GM23248 (cell line): ENCODE results near the gene GRK2. TPM values are rescaled to one million over a fixed set of nuclear protein-coding genes. Genes with fewer than 3 reads are reported as not detected.

Source experiments
- DNase-seq: peaks from one replicate; pipeline ENCODE4 v3.0.0-alpha.2; 2015
- H2AFZ ChIP-seq: fragments of 200-600 bp; sonication (generic); 2 replicates; pipeline ENCODE4 v1.6.1; 2016; ENCODE audit warnings: antibody characterized with exemption
- H3F3A ChIP-seq: fragments of 200-600 bp; sonication (generic); 2 replicates; pipeline ENCODE4 v1.6.1; 2016; ENCODE audit warnings: mild to moderate bottlenecking, antibody characterized with exemption, mixed run types; ENCODE audit not compliant: insufficient read depth
- H3K27ac ChIP-seq: fragments of 200-600 bp; sonication (generic); 2 replicates; pipeline ENCODE4 v1.5.1; 2016; ENCODE audit warnings: mild to moderate bottlenecking
- H3K27me3 ChIP-seq: fragments of 200-600 bp; sonication (generic); replicated peaks from 2 replicates; pipeline ENCODE4 v1.6.1; 2016; ENCODE audit warnings: mild to moderate bottlenecking; ENCODE audit not compliant: insufficient read depth
- H3K36me3 ChIP-seq: fragments of 200-600 bp; sonication (generic); 2 replicates; pipeline ENCODE4 v1.6.1; 2016; ENCODE audit warnings: low read depth, mild to moderate bottlenecking
- H3K4me1 ChIP-seq: fragments of 200-600 bp; sonication (generic); 2 replicates; pipeline ENCODE4 v1.6.1; 2016; ENCODE audit warnings: mild to moderate bottlenecking; ENCODE audit not compliant: insufficient read depth
- H3K4me2 ChIP-seq: fragments of 200-600 bp; sonication (generic); one replicate; pipeline ENCODE4 v1.6.1; 2016; ENCODE audit warnings: mild to moderate bottlenecking; ENCODE audit not compliant: unreplicated experiment
- H3K4me3 ChIP-seq: fragments of 200-600 bp; sonication (generic); 2 replicates; pipeline ENCODE4 v1.5.1; 2016; ENCODE audit warnings: mild to moderate bottlenecking
- H3K79me2 ChIP-seq: fragments of 200-600 bp; sonication (generic); 2 replicates; pipeline ENCODE4 v1.6.1; 2016; ENCODE audit warnings: mild to moderate bottlenecking; ENCODE audit not compliant: insufficient read depth
- H3K9ac ChIP-seq: fragments of 200-600 bp; sonication (generic); 2 replicates; pipeline ENCODE4 v1.6.1; 2016; ENCODE audit warnings: mild to moderate bottlenecking
- H3K9me2 ChIP-seq: fragments of 200-600 bp; sonication (generic); 2 replicates; pipeline ENCODE4 v1.6.1; 2016; ENCODE audit warnings: mixed run types, mild to moderate bottlenecking, moderate library complexity; ENCODE audit not compliant: insufficient read depth
- H3K9me3 ChIP-seq: fragments of 200-600 bp; sonication (generic); one replicate; pipeline ENCODE4 v1.6.1; 2017; ENCODE audit warnings: low read depth
- H4K20me1 ChIP-seq: fragments of 200-600 bp; sonication (generic); 2 replicates; pipeline ENCODE4 v1.6.0; 2016; ENCODE audit not compliant: insufficient read depth
- EZH2 ChIP-seq: fragments of 200-600 bp; sonication (generic); IDR thresholded peaks from 2 replicates; pipeline ENCODE4 v1.6.1; 2018; ENCODE audit warnings: antibody characterized with exemption, mild to moderate bottlenecking; ENCODE audit not compliant: insufficient read depth, poor library complexity, severe bottlenecking
- EZH2phosphoT487 ChIP-seq: fragments of 200-600 bp; sonication (generic); IDR thresholded peaks from 2 replicates; pipeline ENCODE4 v1.6.1; 2018; ENCODE audit warnings: antibody characterized with exemption, moderate library complexity, mild to moderate bottlenecking, low read depth; ENCODE audit not compliant: insufficient read depth
- WGBS, 2 experiments: methylation state at CpG; one replicate each; pipeline ENCODE4 v1.1.6; 2015 to 2017; ENCODE audit warnings: low lambda C conversion rate in 2 of 2, low coverage in 1 of 2; ENCODE audit errors: missing lambda C conversion rate in 2 of 2; 5-methylcytosine and 5-hydroxymethylcytosine counted together
- in situ Hi-C: fragments of 300-500 bp; cut with MboI; formaldehyde crosslinking; loops from 2 replicates; pipeline ENCODE4 v1.15.0; 2020
- polyA plus RNA-seq: library from polyadenylated mRNA; unstranded; fragments of >200 nt; fragmentation: Nextera tagmentation; extraction: Ambion mirVana; gene quantifications from 2 replicates; pipeline ENCODE4 v1.2.1, GENCODE V29; 2016
- total RNA-seq: library from RNA; depleted of rRNA; stranded (reverse); fragments of >200 nt; shearing (Covaris generic); gene quantifications from 2 replicates; pipeline ENCODE4 v1.2.3, GENCODE V29; 2014

The GRK2 gene
- total and polyA plus RNA-seq, 2 experiments from 2014 or later: 7.8 to 43.0 TPM

DNA sequence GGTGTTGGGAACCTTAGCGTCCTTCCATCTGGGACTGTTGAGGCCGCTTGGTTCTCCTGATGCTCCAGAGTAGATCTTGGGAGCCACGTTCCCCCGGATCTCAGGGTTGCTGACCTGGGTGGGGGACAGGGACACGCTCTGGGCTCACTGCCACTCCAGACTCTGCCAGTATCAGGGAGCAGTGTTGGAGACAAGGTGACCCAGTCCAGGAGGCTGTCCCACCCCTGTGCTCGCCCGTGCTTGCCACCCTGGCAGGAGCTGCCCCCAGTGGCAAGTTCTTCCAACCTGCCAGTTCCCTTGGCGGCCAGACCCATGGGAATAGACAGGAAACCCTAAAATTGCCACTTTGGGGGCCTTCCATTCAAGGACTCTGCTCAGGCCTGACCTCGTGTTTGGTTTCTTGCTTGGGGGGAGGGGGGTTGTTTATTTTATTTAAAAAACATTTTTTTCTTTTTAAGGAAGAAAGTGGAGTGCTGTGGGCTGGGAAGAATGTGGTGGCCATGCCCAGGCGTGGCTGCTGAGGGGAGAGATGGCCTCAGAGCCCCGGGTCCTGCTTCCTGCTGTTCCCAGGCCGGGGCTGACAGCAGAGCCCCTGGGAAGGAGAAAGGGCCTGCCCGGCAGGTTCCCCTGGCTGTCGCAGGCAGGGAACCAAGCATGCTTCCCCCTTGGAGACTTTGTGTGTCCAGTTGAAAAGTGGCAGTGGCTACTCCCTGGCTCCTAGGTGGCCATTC is 7.2 kb downstream of the GRK2 start:
- in situ Hi-C loops: no loop called here
- H3K27ac ChIP-seq: no peak overlapping the region

GRCh38 chr11:67274768-67275605 is 8.7 kb downstream of the GRK2 start:
- WGBS, 2 experiments: 80 to 81% methylated on average over 30 to 34 of the region's 35 CpGs
- TF ChIP-seq EZH2phosphoT487 (no peak), EZH2 (no peak)
- no peaks in the 10 kb centered on the region for H4K20me1 ChIP-seq
- H2AFZ ChIP-seq: no peak overlapping the region
- H3K36me3 ChIP-seq: no peaks in the 10 kb centered on the region
- no peaks in the 10 kb centered on the region for H3K9me3 ChIP-seq
- H3K4me1 ChIP-seq: peaks cover 17% of the 10 kb centered on the region
- H3F3A ChIP-seq: peaks cover 15% of the 10 kb centered on the region; the same call in 1 of the 2 replicates
- no peak overlapping the region for H3K27ac ChIP-seq
- in situ Hi-C loops: no loop called here
- H3K9me2 ChIP-seq: no peaks in the 10 kb centered on the region
- H3K4me2 ChIP-seq: no peak overlapping the region
- H3K4me3 ChIP-seq: no peak overlapping the region
- no peak for DNase-seq
- peaks cover 92% of the 10 kb centered on the region for H3K79me2 ChIP-seq
- H3K9ac ChIP-seq: no peak overlapping the region
- H3K27me3 ChIP-seq: no peaks in the 10 kb centered on the region

More for the DNA sequence above, 7.2 kb downstream of the GRK2 start:
- H3K27me3 ChIP-seq: no peaks in the 10 kb centered on the region
- H3K4me1 ChIP-seq: peaks cover 24% of the 10 kb centered on the region
- peaks cover 15% of the 10 kb centered on the region; the same call in 1 of the 2 replicates for H3F3A ChIP-seq
- H3K9me2 ChIP-seq: no peaks in the 10 kb centered on the region
- H3K4me3 ChIP-seq: no peak overlapping the region
- H3K9ac ChIP-seq: no peak overlapping the region
- H3K9me3 ChIP-seq: no peaks in the 10 kb centered on the region
- no peak overlapping the region for H2AFZ ChIP-seq
- DNase-seq: no peak
- no peak for TF ChIP-seq EZH2
- TF ChIP-seq EZH2phosphoT487: no peak
- WGBS, 2 experiments: 68% methylated on average over 12 to 14 of the region's 14 CpGs
- H3K4me2 ChIP-seq: no peak overlapping the region
- H3K36me3 ChIP-seq: no peaks in the 10 kb centered on the region
- no peaks in the 10 kb centered on the region for H4K20me1 ChIP-seq
- H3K79me2 ChIP-seq: peaks cover 98% of the 10 kb centered on the region

- H3K9ac ChIP-seq: no peak overlapping the region
- DNase-seq: no peak
- no peak overlapping the region for H3K27ac ChIP-seq
- no peaks in the 10 kb centered on the region for H3K36me3 ChIP-seq
- no peak overlapping the region for H3K4me2 ChIP-seq
- WGBS, 2 experiments: 89 to 92% methylated on average over 16 to 17 of the region's 17 CpGs
- H3K4me1 ChIP-seq: peaks cover 13% of the 10 kb centered on the region
- H4K20me1 ChIP-seq: no peaks in the 10 kb centered on the region
- TF ChIP-seq EZH2 (no peak), EZH2phosphoT487 (no peak)
- H3K4me3 ChIP-seq: no peak overlapping the region
- no peaks in the 10 kb centered on the region for H3K27me3 ChIP-seq
- H3F3A ChIP-seq: peaks cover 12% of the 10 kb centered on the region; the same call in 1 of the 2 replicates
- H3K9me3 ChIP-seq: no peaks in the 10 kb centered on the region
- in situ Hi-C loops: no loop called here
- H3K79me2 ChIP-seq: peaks cover 84% of the 10 kb centered on the region
- H3K9me2 ChIP-seq: no peaks in the 10 kb centered on the region
- no peak overlapping the region for H2AFZ ChIP-seq
These were observed 9.5 kb downstream of the GRK2 start for GRCh38 chr11:67275606-67276409.

DNA sequence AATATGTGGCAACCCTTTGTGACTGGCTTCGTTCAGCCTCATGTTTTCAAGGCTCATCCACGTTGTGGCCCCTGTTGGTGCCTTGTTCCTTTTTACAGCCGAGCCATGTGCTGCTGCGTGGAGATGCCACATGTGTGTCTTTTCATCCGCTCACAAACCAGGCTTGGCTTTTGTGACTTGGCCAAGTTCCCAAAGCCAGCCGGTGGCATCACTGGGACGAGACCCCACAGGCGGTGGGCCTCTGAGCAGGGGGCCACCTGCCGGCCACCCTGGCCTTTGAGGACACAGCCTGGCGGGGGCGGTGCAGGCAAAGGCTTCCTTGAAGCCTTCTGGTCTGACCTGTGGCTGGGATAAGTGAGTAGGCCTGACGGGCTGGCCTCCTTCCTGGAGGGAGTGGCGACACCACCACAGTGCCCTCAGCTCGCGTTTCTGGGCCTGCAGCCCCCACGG is 10.5 kb downstream of the GRK2 start:
- 12 to 20% methylated on average over 16 of the region's 16 CpGs for WGBS, 2 experiments
- Histone ChIP-seq H3K9ac (peak overlapping the region; percentile 83), H3K27ac (peak overlapping the region; percentile 87), H3K4me2 (peak overlapping the region; percentile 94), H3K79me2 (peaks cover 74% of the 10 kb centered on the region), H3K4me1 (peaks cover 13% of the 10 kb centered on the region), H4K20me1 (no peaks in the 10 kb centered on the region), H3K9me2 (no peaks in the 10 kb centered on the region), H3K27me3 (no peaks in the 10 kb centered on the region), H3K4me3 (peak overlapping the region; percentile 75), H3K9me3 (no peaks in the 10 kb centered on the region), H3K36me3 (no peaks in the 10 kb centered on the region; the same call in 1 of the 2 replicates), H2AFZ (peak overlapping the region; percentile 70; the same call in 1 of the 2 replicates), H3F3A (peaks cover 9% of the 10 kb centered on the region; the same call in 1 of the 2 replicates)
- in situ Hi-C loops: no loop called here
- TF ChIP-seq EZH2 (no peak), EZH2phosphoT487 (no peak)
- DNase-seq: peak; percentile 84
